Activated T-helper 17 cell treated with anti-CD3 and anti-CD28 coated beads, Interleukin-2, amount 50 U/mL, for 72 hours (primary cell): ENCODE data around the gene PRF1. TPM values are rescaled to one million over a fixed set of nuclear protein-coding genes. Genes with fewer than 3 reads are reported as not detected.
"Not testable (repeated sequence)": the region's sequence is repeated elsewhere in the genome, so short reads cannot be mapped to it uniquely, and the experiment has no call there.

Experiments used
- ATAC-seq: fragments of 150-1000 bp; cut with Tn5 transposase; replicated peaks from 2 replicates; pipeline ENCODE4 v1.10.0; 2021; ENCODE audit warnings: mild to moderate bottlenecking, moderate library complexity
- H3K27ac Mint-ChIP-seq: one replicate; pipeline ENCODE4 v1.8.0; 2022; ENCODE audit warnings: mixed read lengths
- H3K27me3 Mint-ChIP-seq: one replicate; pipeline ENCODE4 v1.8.0; 2022; ENCODE audit warnings: mixed read lengths
- H3K36me3 Mint-ChIP-seq: one replicate; pipeline ENCODE4 v1.8.0; 2022; ENCODE audit warnings: low read depth, mild to moderate bottlenecking, mixed read lengths
- H3K4me1 Mint-ChIP-seq: one replicate; pipeline ENCODE4 v1.8.0; 2022; ENCODE audit warnings: mixed read lengths
- H3K4me3 Mint-ChIP-seq: one replicate; pipeline ENCODE4 v1.8.0; 2022; ENCODE audit warnings: mild to moderate bottlenecking, mixed read lengths
- H3K9me3 Mint-ChIP-seq: one replicate; pipeline ENCODE4 v1.8.0; 2022; ENCODE audit warnings: mixed read lengths
- total RNA-seq, 2 donors: library from RNA; stranded (reverse); gene quantifications; one replicate each; pipeline ENCODE4 v1.2.3, GENCODE V29; 2022

Gene PRF1
- total RNA-seq, 2 donors from 2014 or later: 22.5 to 28.5 TPM

GRCh38 chr10:70582793-70583668 lies 19.5 kb downstream of the PRF1 start:
- Mint-ChIP-seq H3K36me3 (no peaks in the 10 kb centered on the region), H3K27me3 (peaks cover under 1% of the 10 kb centered on the region), H3K9me3 (no peaks in the 10 kb centered on the region), H3K27ac (no peak overlapping the region), H3K4me1 (peaks cover 28% of the 10 kb centered on the region), H3K4me3 (no peak overlapping the region)
- no peak for ATAC-seq

GRCh38 chr10:70581176-70581575 lies 21.4 kb downstream of the PRF1 start:
- H3K36me3 Mint-ChIP-seq, H3K4me3 Mint-ChIP-seq, ATAC-seq, H3K27ac Mint-ChIP-seq, H3K9me3 Mint-ChIP-seq, H3K27me3 Mint-ChIP-seq: not testable (repeated sequence)
- H3K4me1 Mint-ChIP-seq: peaks cover 39% of the 10 kb centered on the region

GRCh38 chr10:70579234-70580002 lies 23.1 kb downstream of the PRF1 start:
- Mint-ChIP-seq H3K36me3 (no peaks in the 10 kb centered on the region), H3K27ac (peak overlapping the region; percentile 76), H3K27me3 (no peaks in the 10 kb centered on the region), H3K4me1 (peaks cover 39% of the 10 kb centered on the region), H3K4me3 (peak overlapping the region; percentile 62), H3K9me3 (no peaks in the 10 kb centered on the region)
- ATAC-seq: peak; percentile 12

GRCh38 chr10:70578371-70578947 lies 24.1 kb downstream of the PRF1 start:
- Mint-ChIP-seq H3K9me3 (no peaks in the 10 kb centered on the region), H3K27me3 (no peaks in the 10 kb centered on the region), H3K36me3 (no peaks in the 10 kb centered on the region), H3K27ac (peak overlapping the region; percentile 76), H3K4me3 (peak overlapping the region; percentile 62), H3K4me1 (peaks cover 39% of the 10 kb centered on the region)
- ATAC-seq: peak; percentile 87

GRCh38 chr10:70576803-70577517 lies 25.6 kb downstream of the PRF1 start:
- Mint-ChIP-seq H3K4me3 (peak overlapping the region; percentile 62), H3K9me3 (no peaks in the 10 kb centered on the region), H3K27ac (peak overlapping the region; percentile 76), H3K4me1 (peaks cover 39% of the 10 kb centered on the region), H3K27me3 (no peaks in the 10 kb centered on the region), H3K36me3 (no peaks in the 10 kb centered on the region)
- no peak for ATAC-seq

GRCh38 chr10:70575874-70576802 lies 26.4 kb downstream of the PRF1 start:
- Mint-ChIP-seq H3K36me3 (no peaks in the 10 kb centered on the region), H3K4me3 (peak overlapping the region; percentile 62), H3K4me1 (peaks cover 39% of the 10 kb centered on the region)

GRCh38 chr10:70575486-70575873 lies 27.1 kb downstream of the PRF1 start:
- no peak for ATAC-seq
- Mint-ChIP-seq H3K9me3 (no peaks in the 10 kb centered on the region), H3K36me3 (no peaks in the 10 kb centered on the region), H3K4me1 (peaks cover 39% of the 10 kb centered on the region), H3K4me3 (no peak overlapping the region), H3K27me3 (no peaks in the 10 kb centered on the region), H3K27ac (no peak overlapping the region)

More at GRCh38 chr10:70575874-70576802, 26.4 kb downstream of the PRF1 start:
- Mint-ChIP-seq H3K9me3 (no peaks in the 10 kb centered on the region), H3K27me3 (no peaks in the 10 kb centered on the region), H3K27ac (peak overlapping the region; percentile 76)
- peak; percentile 12 for ATAC-seq

GRCh38 chr10:70573599-70574506 lies 28.7 kb downstream of the PRF1 start:
- Mint-ChIP-seq H3K9me3 (no peaks in the 10 kb centered on the region), H3K27ac (no peak overlapping the region)

GRCh38 chr10:70571636-70572439 lies 30.7 kb downstream of the PRF1 start:
- Mint-ChIP-seq H3K27ac (no peak overlapping the region), H3K9me3 (no peaks in the 10 kb centered on the region), H3K4me3 (no peak overlapping the region)

More at GRCh38 chr10:70573599-70574506, 28.7 kb downstream of the PRF1 start:
- H3K36me3 Mint-ChIP-seq: no peaks in the 10 kb centered on the region
- no peak for ATAC-seq
- H3K4me1 Mint-ChIP-seq: peaks cover 25% of the 10 kb centered on the region
- no peaks in the 10 kb centered on the region for H3K27me3 Mint-ChIP-seq
- H3K4me3 Mint-ChIP-seq: no peak overlapping the region

GRCh38 chr10:70571236-70571635 lies 31.3 kb downstream of the PRF1 start:
- H3K27me3 Mint-ChIP-seq: no peaks in the 10 kb centered on the region
- H3K27ac Mint-ChIP-seq: no peak overlapping the region
- no peaks in the 10 kb centered on the region for H3K4me1 Mint-ChIP-seq
- H3K36me3 Mint-ChIP-seq: no peaks in the 10 kb centered on the region
- no peak overlapping the region for H3K4me3 Mint-ChIP-seq
- no peak for ATAC-seq
- no peaks in the 10 kb centered on the region for H3K9me3 Mint-ChIP-seq

More at GRCh38 chr10:70571636-70572439, 30.7 kb downstream of the PRF1 start:
- no peak for ATAC-seq
- H3K27me3 Mint-ChIP-seq: no peaks in the 10 kb centered on the region
- H3K4me1 Mint-ChIP-seq: peaks cover 5% of the 10 kb centered on the region
- H3K36me3 Mint-ChIP-seq: no peaks in the 10 kb centered on the region

GRCh38 chr10:70568781-70569495 lies 33.6 kb downstream of the PRF1 start:
- no peaks in the 10 kb centered on the region for H3K9me3 Mint-ChIP-seq
- no peak overlapping the region for H3K4me3 Mint-ChIP-seq
- no peak overlapping the region for H3K27ac Mint-ChIP-seq
- H3K4me1 Mint-ChIP-seq: no peaks in the 10 kb centered on the region
- no peaks in the 10 kb centered on the region for H3K36me3 Mint-ChIP-seq
- no peak for ATAC-seq
- no peaks in the 10 kb centered on the region for H3K27me3 Mint-ChIP-seq
